Activated CD8-positive, alpha-beta memory T cell treated with anti-CD3 and anti-CD28 coated beads, Interleukin-2, amount 10 ng/mL, durations not matched to agents 7 days and 5 days (primary cell): ENCODE data around the gene TYMS. TPM values are rescaled to one million over a fixed set of nuclear protein-coding genes. Genes with fewer than 3 reads are reported as not detected.

Experiments
- ATAC-seq: fragments of 150-1000 bp; cut with Tn5 transposase; one replicate; pipeline ENCODE4 v1.10.0; 2021; ENCODE audit warnings: moderate library complexity
- CTCF ChIA-PET: fragments of 350-600 bp; sonication (Branson Sonifier 250); formaldehyde crosslinking; loops from one replicate; lab custom pipeline; 2021; ENCODE audit warnings: antibody characterized with exemption; lab: Charles Lee
- DNase-seq: peaks from one replicate; pipeline ENCODE4 v3.0.0-alpha.2; 2020
- H3K27ac Mint-ChIP-seq: one replicate; pipeline ENCODE4 v1.8.0; 2021; ENCODE audit warnings: mild to moderate bottlenecking, mixed read lengths
- H3K27me3 Mint-ChIP-seq: one replicate; pipeline ENCODE4 v1.8.0; 2021; ENCODE audit warnings: mixed read lengths
- H3K36me3 Mint-ChIP-seq: one replicate; pipeline ENCODE4 v1.8.0; 2021; ENCODE audit warnings: mild to moderate bottlenecking, mixed read lengths
- H3K4me1 Mint-ChIP-seq: one replicate; pipeline ENCODE4 v1.8.0; 2021; ENCODE audit warnings: mixed read lengths
- H3K4me3 Mint-ChIP-seq: one replicate; pipeline ENCODE4 v1.8.0; 2021; ENCODE audit warnings: mild to moderate bottlenecking, moderate library complexity, mixed read lengths
- H3K9me3 Mint-ChIP-seq: one replicate; pipeline ENCODE4 v1.8.0; 2022; ENCODE audit warnings: low read depth, mixed read lengths
- total RNA-seq, 2 experiments: library from RNA; stranded (reverse); gene quantifications; one replicate each; pipeline ENCODE4 v1.2.3, GENCODE V29; 2021

Gene TYMS
- total RNA-seq, 2 experiments from 2014 or later = 369 TPM

DNA sequence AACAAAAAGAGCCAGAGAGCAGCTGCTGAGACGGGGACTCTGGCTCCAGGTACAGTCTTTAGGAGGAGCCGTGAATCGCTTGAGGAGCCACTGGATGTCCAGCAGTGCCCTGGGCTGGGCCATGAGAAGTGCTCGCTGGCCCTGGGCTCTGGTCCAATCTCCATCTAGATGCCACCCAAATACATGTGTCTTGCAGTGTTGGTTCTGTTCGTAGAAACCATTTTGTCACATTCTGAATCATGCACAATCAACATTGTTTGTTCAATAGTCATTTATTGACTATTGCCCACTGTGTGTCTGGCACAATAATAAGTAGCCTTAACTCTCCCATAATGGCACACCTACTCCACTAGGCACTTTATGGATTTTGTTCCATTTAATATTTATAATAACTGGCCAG lies 26.1 kb downstream of the TYMS start:
- Mint-ChIP-seq H3K27ac (peak overlapping the region; percentile 90), H3K4me3 (no peak overlapping the region), H3K9me3 (no peaks in the 10 kb centered on the region), H3K27me3 (no peaks in the 10 kb centered on the region), H3K4me1 (peaks cover 30% of the 10 kb centered on the region), H3K36me3 (peaks cover 45% of the 10 kb centered on the region)
- ATAC-seq (no peak), DNase-seq (no peak)
- CTCF ChIA-PET = interaction anchor here (1.4 to 2.9 kb wide), 5 partner anchors 25 to 156 kb away, joined by 4 to 13 read pairs (median 10); partner anchors contain the start of genes ENOSF1 and TYMS

DNA sequence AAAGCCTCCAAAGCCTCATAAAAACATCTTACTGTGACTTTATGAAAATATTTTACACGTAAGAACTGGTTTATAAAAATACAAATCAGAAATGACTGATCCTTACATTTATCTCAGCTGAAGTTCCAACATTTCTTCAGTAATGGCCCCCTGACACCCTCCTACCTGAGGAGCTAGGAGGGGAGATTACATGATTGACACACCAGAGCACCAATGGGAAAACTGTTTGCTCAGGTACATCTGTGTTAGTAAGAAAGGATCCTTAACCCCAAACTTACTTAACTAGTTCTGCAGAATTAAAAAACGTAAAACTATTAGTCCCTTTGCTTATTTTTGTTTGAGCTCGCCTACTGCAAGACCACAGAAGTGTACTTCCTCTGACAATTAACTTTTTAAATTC lies 28.0 kb downstream of the TYMS start:
- peaks cover 39% of the 10 kb centered on the region for H3K36me3 Mint-ChIP-seq
- peaks cover 29% of the 10 kb centered on the region for H3K4me1 Mint-ChIP-seq
- H3K27ac Mint-ChIP-seq = no peak overlapping the region
- H3K27me3 Mint-ChIP-seq = no peaks in the 10 kb centered on the region
- H3K4me3 Mint-ChIP-seq = no peak overlapping the region
- ATAC-seq (no peak), DNase-seq (no peak)
- CTCF ChIA-PET = interaction anchor here (0.6 to 1.0 kb wide), 2 partner anchors 61 to 404 kb away, joined by 3 read pairs; no protein-coding TSS in a partner anchor
- H3K9me3 Mint-ChIP-seq = no peaks in the 10 kb centered on the region

DNA sequence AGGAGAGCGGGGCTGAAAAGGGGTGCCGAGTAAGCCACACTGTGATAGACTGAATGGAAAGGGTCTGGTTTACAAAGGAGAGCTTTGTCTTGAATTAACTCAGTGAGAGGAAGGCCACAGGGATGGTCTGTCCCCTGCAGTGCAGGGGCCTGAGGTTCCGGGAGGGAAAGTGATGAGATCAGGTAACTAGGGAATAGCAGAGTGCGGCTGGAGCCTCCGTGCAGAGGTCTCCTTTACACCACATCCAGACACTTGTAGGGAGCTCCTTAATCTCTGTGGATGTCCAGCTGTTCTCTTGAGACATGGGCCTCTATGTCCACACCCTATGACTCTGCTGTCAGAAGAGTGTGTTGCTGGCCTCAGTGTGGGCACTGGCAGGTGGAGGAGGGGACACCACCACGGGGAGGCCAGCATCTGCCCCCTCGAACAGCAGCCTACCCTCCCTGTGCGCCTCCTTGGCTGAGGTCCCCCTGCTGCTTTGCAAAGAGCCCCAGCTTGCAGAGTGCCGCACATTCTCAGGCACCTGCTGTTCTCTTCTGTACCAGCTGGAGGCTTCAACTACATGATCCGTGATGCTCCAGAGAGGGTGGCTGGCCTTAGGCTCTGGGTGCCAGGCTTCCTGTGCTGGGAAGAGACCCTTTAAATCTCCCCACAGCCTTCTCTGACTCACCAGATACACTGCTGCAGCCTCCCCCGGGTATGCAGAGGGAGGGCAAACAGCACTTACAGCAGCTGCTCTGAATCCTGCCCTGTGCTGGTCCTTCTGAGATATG lies 29.1 kb downstream of the TYMS start:
- DNase-seq (no peak), ATAC-seq (no peak)
- Mint-ChIP-seq H3K4me1 (peaks cover 21% of the 10 kb centered on the region), H3K27me3 (no peaks in the 10 kb centered on the region), H3K9me3 (no peaks in the 10 kb centered on the region), H3K36me3 (peaks cover 36% of the 10 kb centered on the region), H3K27ac (peak overlapping the region; percentile 59), H3K4me3 (no peak overlapping the region)
- CTCF ChIA-PET = interaction anchor here (1.0 to 1.4 kb wide), 3 partner anchors 9 to 62 kb away, joined by 3 to 4 read pairs (median 3); no protein-coding TSS in a partner anchor

DNA sequence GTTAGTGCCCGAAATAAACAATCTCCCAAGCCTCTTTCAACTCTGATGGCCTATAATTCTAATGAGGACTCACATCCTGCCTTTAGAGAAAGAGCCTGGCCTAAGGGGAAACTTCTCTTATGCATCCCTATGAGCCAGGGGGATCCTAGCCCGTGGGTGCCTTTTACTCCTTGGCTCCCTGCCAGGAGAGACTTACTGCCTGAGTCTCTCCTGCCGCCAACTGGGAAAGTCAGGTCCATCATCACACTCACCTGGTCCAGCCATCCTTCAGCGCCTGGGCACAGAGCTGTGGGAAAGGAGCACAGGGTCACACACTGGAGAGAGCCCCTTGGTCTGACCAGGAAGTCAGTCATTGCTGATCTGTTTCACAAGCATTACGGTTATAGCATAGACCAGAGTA lies 30.9 kb downstream of the TYMS start:
- ATAC-seq = no peak
- H3K36me3 Mint-ChIP-seq = peaks cover 24% of the 10 kb centered on the region
- CTCF ChIA-PET = no interaction called here
- no peaks in the 10 kb centered on the region for H3K9me3 Mint-ChIP-seq
- H3K27me3 Mint-ChIP-seq = no peaks in the 10 kb centered on the region
- no peak overlapping the region for H3K4me3 Mint-ChIP-seq
- H3K4me1 Mint-ChIP-seq = peaks cover 8% of the 10 kb centered on the region
- no peak overlapping the region for H3K27ac Mint-ChIP-seq
- no peak for DNase-seq

DNA sequence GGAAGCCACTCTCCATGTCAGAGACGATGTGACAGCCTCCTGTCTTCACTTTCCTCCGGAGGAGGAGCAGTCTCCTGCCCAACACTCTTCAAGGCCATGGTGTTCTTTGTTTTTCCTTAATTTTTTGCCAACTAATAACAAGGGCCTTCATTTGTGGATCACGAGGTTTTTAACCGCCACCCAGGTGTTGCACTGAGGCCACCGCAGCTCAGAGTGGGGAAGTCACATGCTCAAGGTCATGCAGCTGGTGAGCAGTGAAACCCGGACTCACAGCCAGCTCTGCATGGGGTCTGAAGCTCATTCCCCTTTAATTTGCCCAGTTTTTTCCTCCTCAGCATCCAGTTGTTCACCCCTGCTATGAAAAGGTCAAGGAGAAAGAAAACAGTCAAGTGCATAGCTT lies 35.4 kb downstream of the TYMS start:
- H3K27me3 Mint-ChIP-seq = no peaks in the 10 kb centered on the region
- H3K9me3 Mint-ChIP-seq = no peaks in the 10 kb centered on the region
- peaks cover 9% of the 10 kb centered on the region for H3K4me1 Mint-ChIP-seq
- CTCF ChIA-PET = interaction anchor here (0.9 to 1.4 kb wide), 2 partner anchors 10 to 138 kb away, joined by 3 to 4 read pairs; no protein-coding TSS in a partner anchor
- DNase-seq (no peak), ATAC-seq (no peak)
- H3K4me3 Mint-ChIP-seq = no peak overlapping the region
- no peak overlapping the region for H3K27ac Mint-ChIP-seq
- H3K36me3 Mint-ChIP-seq = peaks cover 25% of the 10 kb centered on the region

DNA sequence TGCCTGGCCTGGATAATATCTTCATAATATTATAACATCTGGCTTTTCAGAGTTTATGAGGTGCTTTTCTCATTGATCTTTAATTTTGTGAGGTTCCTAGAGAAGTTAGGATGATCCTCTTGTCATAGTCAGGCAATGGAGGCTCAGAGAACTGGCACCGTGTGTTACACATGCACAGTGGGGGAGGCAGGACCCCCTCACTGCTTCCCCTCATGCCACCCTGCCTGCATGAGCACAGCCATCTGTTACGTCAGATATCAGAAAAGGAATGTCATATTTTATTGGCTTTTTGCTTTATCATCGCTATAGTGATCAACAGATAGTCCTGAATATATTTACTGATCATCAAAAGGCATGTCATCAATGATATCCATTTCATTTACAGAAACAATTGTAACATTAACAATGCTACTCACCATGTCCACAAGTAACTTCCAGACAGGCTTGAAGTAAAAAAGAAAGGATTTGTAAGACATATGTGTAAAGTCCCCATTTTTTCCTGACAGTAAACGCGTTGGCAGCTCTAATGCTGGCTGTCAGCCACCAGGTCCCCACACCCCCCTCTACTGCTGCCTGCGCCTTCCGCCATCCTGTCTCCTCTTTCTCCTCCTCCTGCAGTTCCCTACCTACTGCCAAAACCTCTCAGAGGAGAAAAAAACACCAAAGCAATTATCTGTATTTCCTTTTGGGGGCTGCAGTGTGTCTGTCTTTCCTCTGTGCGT lies 36.2 kb downstream of the TYMS start:
- Mint-ChIP-seq H3K36me3 (peaks cover 27% of the 10 kb centered on the region), H3K4me3 (no peak overlapping the region), H3K27ac (peak overlapping the region; percentile 19), H3K4me1 (peaks cover 12% of the 10 kb centered on the region), H3K27me3 (no peaks in the 10 kb centered on the region), H3K9me3 (no peaks in the 10 kb centered on the region)
- DNase-seq = no peak
- ATAC-seq = no peak
- CTCF ChIA-PET = interaction anchor here (0.9 to 1.4 kb wide), 2 partner anchors 9 to 137 kb away, joined by 3 to 4 read pairs; no protein-coding TSS in a partner anchor

DNA sequence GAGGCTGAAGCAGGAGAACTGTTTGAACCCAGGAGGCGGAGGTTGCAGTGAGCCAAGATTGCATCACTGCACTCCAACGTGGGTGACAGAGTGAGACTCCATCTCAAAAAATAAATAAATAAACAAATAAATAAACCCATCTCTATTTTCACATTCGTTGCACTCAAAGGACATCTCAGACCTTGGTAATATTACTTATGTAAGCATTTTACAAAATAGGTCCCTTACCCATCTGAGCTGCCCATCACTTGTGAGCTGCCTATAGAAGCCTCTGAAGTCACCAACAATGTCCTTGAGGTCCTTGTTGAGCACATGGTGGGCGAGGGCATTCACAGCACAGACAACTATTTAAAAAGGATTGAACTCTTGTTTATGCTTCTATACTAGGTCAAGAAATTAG lies 39.6 kb downstream of the TYMS start:
- peaks cover 12% of the 10 kb centered on the region for H3K4me1 Mint-ChIP-seq
- ATAC-seq = no peak
- CTCF ChIA-PET = interaction anchor here (0.9 kb wide), 1 partner anchor 10 kb away, joined by 3 read pairs; no protein-coding TSS in a partner anchor
- no peaks in the 10 kb centered on the region for H3K27me3 Mint-ChIP-seq
- no peak overlapping the region for H3K4me3 Mint-ChIP-seq
- H3K9me3 Mint-ChIP-seq = no peaks in the 10 kb centered on the region
- no peak for DNase-seq
- H3K27ac Mint-ChIP-seq = no peak overlapping the region
- H3K36me3 Mint-ChIP-seq = peaks cover 32% of the 10 kb centered on the region

DNA sequence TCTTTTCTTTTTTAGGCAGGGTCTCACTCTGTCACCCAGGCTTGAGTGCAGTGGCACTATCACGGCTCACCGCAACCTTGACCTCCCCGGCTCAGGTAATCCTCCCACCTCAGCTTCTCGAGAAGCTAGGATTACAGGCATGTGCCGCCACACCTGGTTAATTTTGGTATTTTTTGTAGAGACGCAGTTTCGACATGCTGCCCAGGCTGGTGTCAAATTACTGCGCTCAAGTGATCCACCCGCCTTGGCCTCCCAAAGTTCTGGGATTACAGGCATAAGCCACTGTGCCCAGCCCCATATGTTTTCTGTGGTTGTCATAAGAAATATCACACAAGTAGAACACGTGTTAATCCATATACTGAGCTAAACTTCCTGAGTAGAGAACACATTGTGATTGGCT lies 40.3 kb downstream of the TYMS start:
- H3K27ac Mint-ChIP-seq = no peak overlapping the region
- no peak overlapping the region for H3K4me3 Mint-ChIP-seq
- H3K4me1 Mint-ChIP-seq = peaks cover 13% of the 10 kb centered on the region
- no peaks in the 10 kb centered on the region for H3K9me3 Mint-ChIP-seq
- ATAC-seq (no peak), DNase-seq (peak; percentile 32)
- CTCF ChIA-PET = interaction anchor here (1.7 kb wide), 1 partner anchor 141 kb away, joined by 4 read pairs; no protein-coding TSS in a partner anchor
- peaks cover 32% of the 10 kb centered on the region for H3K36me3 Mint-ChIP-seq
- H3K27me3 Mint-ChIP-seq = no peaks in the 10 kb centered on the region

DNA sequence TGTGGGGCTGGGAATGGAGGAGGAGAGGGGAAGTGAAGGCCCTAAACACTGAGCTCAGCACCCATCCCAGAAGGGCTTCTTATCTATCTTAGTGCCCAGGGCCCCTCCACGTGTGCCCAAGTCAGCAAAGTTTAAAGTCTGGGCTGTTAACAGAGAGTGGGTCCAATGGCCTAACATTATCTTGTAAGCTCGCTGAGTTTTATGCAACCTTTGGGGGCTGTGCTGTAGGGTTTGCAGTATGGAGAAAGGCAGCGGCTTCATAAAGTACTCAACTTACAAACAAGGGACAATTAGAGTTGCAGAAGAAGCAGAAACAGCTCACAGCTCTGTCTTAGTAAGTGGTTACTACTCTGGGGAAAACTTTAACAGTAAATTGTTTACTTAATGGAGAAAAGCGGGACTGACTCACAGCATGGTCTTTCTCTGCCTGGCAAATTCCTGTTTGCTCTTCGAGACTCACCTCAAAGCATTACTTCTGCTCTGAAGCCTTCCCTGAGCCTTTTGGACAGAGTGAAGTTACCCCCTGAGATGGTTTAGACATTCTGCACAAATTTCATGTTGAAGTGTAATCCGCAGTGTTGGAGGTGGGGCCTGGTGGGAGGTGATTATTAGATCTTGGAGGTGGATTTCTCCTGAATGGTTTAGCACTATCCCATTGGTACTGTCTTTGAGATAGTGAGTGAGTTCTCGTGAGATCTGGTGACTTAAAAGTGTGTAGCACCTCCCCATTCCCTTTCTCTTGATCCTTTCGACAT lies 45.9 kb downstream of the TYMS start:
- Mint-ChIP-seq H3K9me3 (no peaks in the 10 kb centered on the region), H3K27me3 (no peaks in the 10 kb centered on the region), H3K4me3 (no peak overlapping the region), H3K36me3 (peaks cover 35% of the 10 kb centered on the region), H3K4me1 (peaks cover 18% of the 10 kb centered on the region), H3K27ac (peak overlapping the region; percentile 60)
- no peak for ATAC-seq
- DNase-seq = no peak
- CTCF ChIA-PET = interaction anchor here (1.1 to 2.2 kb wide), 3 partner anchors 9 to 128 kb away, joined by 3 to 6 read pairs (median 4); partner anchors contain the start of gene ENOSF1

DNA sequence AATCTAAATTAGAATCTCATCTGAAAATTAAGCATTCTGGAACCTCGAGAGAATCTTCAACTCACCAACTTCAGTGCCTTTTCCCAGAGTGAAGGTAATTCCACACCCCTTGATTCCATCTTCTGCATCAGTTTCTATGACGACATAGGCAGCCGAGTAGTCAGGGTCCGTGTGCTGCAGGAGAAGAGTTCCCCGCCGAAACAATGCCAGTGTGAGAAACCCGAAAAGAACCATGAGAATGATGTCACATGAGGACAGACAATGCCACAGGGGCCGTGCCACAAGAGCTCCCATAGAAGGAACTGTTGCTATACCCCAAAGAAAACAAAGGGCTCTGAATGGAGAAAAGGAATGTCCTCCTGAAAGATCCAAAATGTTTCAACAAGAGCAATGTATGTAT lies 49.0 kb downstream of the TYMS start:
- no peaks in the 10 kb centered on the region for H3K9me3 Mint-ChIP-seq
- H3K27me3 Mint-ChIP-seq = no peaks in the 10 kb centered on the region
- peaks cover 39% of the 10 kb centered on the region for H3K36me3 Mint-ChIP-seq
- CTCF ChIA-PET = interaction anchor here (1.1 kb wide), 1 partner anchor 133 kb away, joined by 4 read pairs; no protein-coding TSS in a partner anchor
- no peak for DNase-seq
- peaks cover 41% of the 10 kb centered on the region for H3K4me1 Mint-ChIP-seq
- H3K27ac Mint-ChIP-seq = no peak overlapping the region
- ATAC-seq = no peak
- H3K4me3 Mint-ChIP-seq = no peak overlapping the region

DNA sequence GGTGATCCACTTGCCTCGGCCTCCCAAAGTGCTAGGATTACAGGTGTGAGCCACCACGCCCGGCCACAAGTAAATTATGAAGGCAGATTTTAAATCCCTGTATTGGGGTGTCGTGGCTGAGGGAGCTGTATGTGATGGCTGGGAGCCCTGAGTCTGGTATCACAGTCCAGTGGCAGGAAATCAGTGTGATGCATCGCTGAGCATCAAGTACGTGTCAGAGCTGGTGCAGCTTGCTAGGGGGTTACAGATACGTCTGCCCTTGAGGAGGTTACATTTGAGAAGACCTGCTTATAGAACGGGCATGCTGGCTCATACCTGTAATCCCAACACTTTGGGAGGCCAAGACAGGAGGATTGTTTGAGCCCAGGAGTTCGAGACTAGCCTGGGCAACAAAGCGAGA lies 50.6 kb downstream of the TYMS start:
- no peak overlapping the region for H3K4me3 Mint-ChIP-seq
- no peaks in the 10 kb centered on the region for H3K9me3 Mint-ChIP-seq
- CTCF ChIA-PET = interaction anchor here (1.5 to 1.6 kb wide), 4 partner anchors 11 to 123 kb away, joined by 3 to 7 read pairs (median 6); no protein-coding TSS in a partner anchor
- H3K4me1 Mint-ChIP-seq = peaks cover 43% of the 10 kb centered on the region
- no peak for DNase-seq
- peaks cover 39% of the 10 kb centered on the region for H3K36me3 Mint-ChIP-seq
- no peak for ATAC-seq
- no peaks in the 10 kb centered on the region for H3K27me3 Mint-ChIP-seq
- H3K27ac Mint-ChIP-seq = no peak overlapping the region

DNA sequence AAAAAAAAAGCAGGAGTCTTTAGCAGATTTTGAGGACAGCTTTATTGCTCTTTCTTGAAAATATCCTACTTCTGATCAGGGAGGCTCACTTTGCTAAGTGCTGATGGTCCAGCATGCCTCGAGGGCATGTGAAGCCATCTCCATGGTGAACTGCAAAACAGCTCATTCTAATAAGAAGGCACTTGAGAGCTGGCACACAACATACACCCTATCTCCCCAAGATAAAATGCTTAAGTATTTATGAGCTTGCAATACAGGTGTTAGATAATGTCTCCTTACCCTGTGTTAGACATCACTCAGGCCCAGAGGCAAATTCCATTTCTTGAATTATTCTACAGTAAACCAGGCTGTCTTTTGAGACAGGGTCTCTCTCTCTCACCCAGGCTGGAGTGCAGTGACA lies 52.3 kb downstream of the TYMS start:
- H3K27ac Mint-ChIP-seq = no peak overlapping the region
- peaks cover 44% of the 10 kb centered on the region for H3K4me1 Mint-ChIP-seq
- CTCF ChIA-PET = interaction anchor here (0.8 to 1.6 kb wide), 4 partner anchors 10 to 121 kb away, joined by 3 to 5 read pairs (median 3); no protein-coding TSS in a partner anchor
- DNase-seq (no peak), ATAC-seq (no peak)
- peak overlapping the region; percentile 15 for H3K4me3 Mint-ChIP-seq
- no peaks in the 10 kb centered on the region for H3K27me3 Mint-ChIP-seq
- no peaks in the 10 kb centered on the region for H3K9me3 Mint-ChIP-seq
- H3K36me3 Mint-ChIP-seq = peaks cover 36% of the 10 kb centered on the region
